GM23338 (cell line): ENCODE results near the gene ABCC1.

ENCODE experiments used
- CREB1 ChIP-seq: fragments of 250-450 bp; sonication (Bioruptor Pico); IDR thresholded peaks from 2 replicates; pipeline ENCODE4 v1.5.0; 2020; ENCODE audit warnings: low read depth, mild to moderate bottlenecking, moderate library complexity
- EZH2 ChIP-seq: fragments of 200-600 bp; sonication (generic); IDR thresholded peaks from one replicate; pipeline ENCODE4 v1.8.0; 2017; ENCODE audit warnings: antibody characterized with exemption, mild to moderate bottlenecking, low read depth; ENCODE audit not compliant: unreplicated experiment
- EZH2phosphoT487 ChIP-seq: fragments of 200-600 bp; sonication (generic); IDR thresholded peaks from one replicate; pipeline ENCODE4 v1.8.1; 2018; ENCODE audit warnings: antibody characterized with exemption; ENCODE audit not compliant: unreplicated experiment
- POLR2AphosphoS5 ChIP-seq: IDR thresholded peaks from 2 replicates; pipeline ENCODE4 v1.6.1; 2016; ENCODE audit warnings: antibody characterized with exemption, low read depth
- STAT1 ChIP-seq: IDR thresholded peaks from one replicate; pipeline ENCODE4 v1.6.1; 2016; ENCODE audit warnings: antibody characterized with exemption; ENCODE audit not compliant: unreplicated experiment
- ZNF114 ChIP-seq: fragments of 250-450 bp; sonication (Bioruptor Pico); IDR thresholded peaks from 2 replicates; pipeline ENCODE4 v1.5.0; 2020; ENCODE audit warnings: mild to moderate bottlenecking, moderate library complexity
- ZNF331 ChIP-seq: fragments of 250-450 bp; sonication (Bioruptor Pico); IDR thresholded peaks from 2 replicates; pipeline ENCODE4 v1.5.0; 2020; ENCODE audit warnings: low read depth, mild to moderate bottlenecking, moderate library complexity
- TF ChIP-seq, protein P1 (sequence below), 2 experiments: fragments of 200-600 bp in 1 of 2; sonication (generic) in 1 of 2; conservative IDR thresholded peaks; 2 replicates each; pipeline versions ENCODE4 v1.5.1 to v1.6.1; 2016 to 2017; ENCODE audit warnings: antibody characterized with exemption in 2 of 2, low read depth in 2 of 2, mild to moderate bottlenecking in 2 of 2, moderate library complexity in 1 of 2

DNA sequence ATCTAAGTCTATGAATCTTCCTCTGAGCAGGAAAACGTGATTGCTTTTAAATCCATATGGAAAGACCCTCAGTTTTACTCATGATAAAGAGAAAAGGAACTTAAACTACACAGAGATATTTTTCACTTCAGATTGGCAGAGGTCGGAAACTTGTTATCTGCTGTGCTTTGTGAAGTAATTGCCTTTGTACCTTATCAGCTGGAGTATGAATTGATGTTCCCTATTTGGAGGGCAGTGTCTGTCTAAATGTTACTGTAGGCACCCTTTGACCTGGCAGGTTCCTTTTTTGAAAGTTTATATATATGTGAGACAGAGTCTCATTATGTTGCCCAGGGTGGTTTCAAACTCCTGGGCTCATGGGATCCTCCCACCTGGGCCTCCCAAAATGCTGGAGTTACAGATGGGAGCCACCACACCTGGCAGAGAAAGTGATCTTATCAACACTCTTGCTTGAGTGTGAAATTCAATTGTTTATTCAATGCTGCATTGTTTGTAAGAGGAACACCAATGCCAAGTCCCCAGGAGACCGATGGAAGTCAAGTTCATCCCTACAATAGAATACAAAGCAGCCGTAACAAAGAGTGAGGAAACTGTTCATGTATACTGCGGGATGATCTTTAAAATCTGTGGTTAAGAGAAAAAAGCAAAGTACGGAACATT lies 52.3 kb downstream of the ABCC1 start:
- TF ChIP-seq, protein P1, sequence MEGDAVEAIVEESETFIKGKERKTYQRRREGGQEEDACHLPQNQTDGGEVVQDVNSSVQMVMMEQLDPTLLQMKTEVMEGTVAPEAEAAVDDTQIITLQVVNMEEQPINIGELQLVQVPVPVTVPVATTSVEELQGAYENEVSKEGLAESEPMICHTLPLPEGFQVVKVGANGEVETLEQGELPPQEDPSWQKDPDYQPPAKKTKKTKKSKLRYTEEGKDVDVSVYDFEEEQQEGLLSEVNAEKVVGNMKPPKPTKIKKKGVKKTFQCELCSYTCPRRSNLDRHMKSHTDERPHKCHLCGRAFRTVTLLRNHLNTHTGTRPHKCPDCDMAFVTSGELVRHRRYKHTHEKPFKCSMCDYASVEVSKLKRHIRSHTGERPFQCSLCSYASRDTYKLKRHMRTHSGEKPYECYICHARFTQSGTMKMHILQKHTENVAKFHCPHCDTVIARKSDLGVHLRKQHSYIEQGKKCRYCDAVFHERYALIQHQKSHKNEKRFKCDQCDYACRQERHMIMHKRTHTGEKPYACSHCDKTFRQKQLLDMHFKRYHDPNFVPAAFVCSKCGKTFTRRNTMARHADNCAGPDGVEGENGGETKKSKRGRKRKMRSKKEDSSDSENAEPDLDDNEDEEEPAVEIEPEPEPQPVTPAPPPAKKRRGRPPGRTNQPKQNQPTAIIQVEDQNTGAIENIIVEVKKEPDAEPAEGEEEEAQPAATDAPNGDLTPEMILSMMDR (conservative IDR thresholded peaks at IDR 0.05; ENCODE audit: low read depth in 2 of 2), result no peak
- TF ChIP-seq POLR2AphosphoS5, result no peak
- TF ChIP-seq ZNF114 (CRISPR knock-in tag), result no peak
- no peak for TF ChIP-seq EZH2
- TF ChIP-seq ZNF331 (CRISPR knock-in tag), result no peak
- TF ChIP-seq EZH2phosphoT487, result no peak
- no peak for TF ChIP-seq CREB1
- TF ChIP-seq STAT1, result no peak
